ENCODE results near the gene RBM4.
"Not testable (repeated sequence)": the region's sequence is repeated elsewhere in the genome, so short reads cannot be mapped to it uniquely, and the experiment has no call there.

GRCh38 chr11:66639814-66640340, 1.4 kb downstream of the RBM4 start:
- not testable (repeated sequence) for TF ChIP-seq CTCF, POLR2A (IDR thresholded peaks at IDR 0.05)
